ENCODE results near the gene OR52K2. TPM values are rescaled to one million over a fixed set of nuclear protein-coding genes. Genes with fewer than 3 reads are reported as not detected.
"Not testable (repeated sequence)": the region's sequence is repeated elsewhere in the genome, so short reads cannot be mapped to it uniquely, and the experiment has no call there.

OR52K2 gene
- not detected for total RNA-seq

- Mint-ChIP-seq H3K36me3 (ENCODE audit: insufficient read depth) (no peaks in the 10 kb centered on the region), H3K27me3 (ENCODE audit: low read depth) (peaks cover 2% of the 10 kb centered on the region), H3K9me3 (peaks cover 2% of the 10 kb centered on the region), H3K4me3 (no peak within 1 kb of the TSS), H3K4me1 (ENCODE audit: low read depth) (no peaks in the 10 kb centered on the region)
- ATAC-seq: no peak
- no peak for DNase-seq
Measured at GRCh38 chr11:4448995-4449394, at the start of gene OR52K2. OR52K2 (plus strand) TSS chr11:4449295; CDS start chr11:4449340, 45 bp downstream.

- not testable (repeated sequence) for H3K36me3 Mint-ChIP-seq (ENCODE audit: insufficient read depth); H3K4me3 Mint-ChIP-seq; DNase-seq; H3K9me3 Mint-ChIP-seq; H3K4me1 Mint-ChIP-seq (ENCODE audit: low read depth); ATAC-seq
- peaks cover 13% of the 10 kb centered on the region for H3K27me3 Mint-ChIP-seq (ENCODE audit: low read depth)
Measured at GRCh38 chr11:4406206-4406605, 42.9 kb upstream of the OR52K2 start.

GRCh38 chr11:4416306-4416705, 32.8 kb upstream of the OR52K2 start:
- Mint-ChIP-seq H3K36me3 (ENCODE audit: insufficient read depth) (no peaks in the 10 kb centered on the region), H3K9me3 (no peaks in the 10 kb centered on the region), H3K4me1 (ENCODE audit: low read depth) (no peaks in the 10 kb centered on the region), H3K27me3 (ENCODE audit: low read depth) (peaks cover 5% of the 10 kb centered on the region), H3K4me3 (no peak overlapping the region)
- ATAC-seq: no peak
- no peak for DNase-seq

- Mint-ChIP-seq H3K27me3 (ENCODE audit: low read depth) (peaks cover 3% of the 10 kb centered on the region), H3K4me3 (no peak overlapping the region), H3K4me1 (ENCODE audit: low read depth) (no peaks in the 10 kb centered on the region), H3K9me3 (no peaks in the 10 kb centered on the region), H3K36me3 (ENCODE audit: insufficient read depth) (no peaks in the 10 kb centered on the region)
- ATAC-seq: no peak
- DNase-seq: no peak
Measured at GRCh38 chr11:4416816-4417215, 32.3 kb upstream of the OR52K2 start.

DNA sequence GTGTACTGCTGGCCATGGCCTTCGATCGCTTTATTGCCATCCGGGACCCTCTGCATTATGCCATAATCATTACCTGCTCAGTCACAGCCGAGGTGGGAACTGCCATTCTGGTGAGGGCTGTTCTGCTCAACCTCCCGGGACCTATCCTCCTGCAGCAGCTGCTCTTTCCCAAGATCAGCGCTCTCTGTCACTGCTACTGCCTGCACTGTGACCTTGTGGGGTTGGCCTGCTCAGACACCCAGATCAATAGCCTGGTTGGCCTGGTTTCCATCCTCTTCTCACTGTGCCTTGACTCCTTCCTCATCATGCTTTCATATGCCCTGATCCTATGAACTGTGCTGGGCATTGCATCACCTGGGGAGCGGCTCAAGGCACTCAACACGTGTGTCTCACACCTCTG, 30.7 kb upstream of the OR52K2 start:
- Mint-ChIP-seq H3K4me1 (ENCODE audit: low read depth) (no peaks in the 10 kb centered on the region), H3K9me3 (no peaks in the 10 kb centered on the region), H3K27me3 (ENCODE audit: low read depth) (no peaks in the 10 kb centered on the region), H3K4me3 (no peak overlapping the region), H3K36me3 (ENCODE audit: insufficient read depth) (no peaks in the 10 kb centered on the region)
- DNase-seq (no peak), ATAC-seq (no peak)

DNA sequence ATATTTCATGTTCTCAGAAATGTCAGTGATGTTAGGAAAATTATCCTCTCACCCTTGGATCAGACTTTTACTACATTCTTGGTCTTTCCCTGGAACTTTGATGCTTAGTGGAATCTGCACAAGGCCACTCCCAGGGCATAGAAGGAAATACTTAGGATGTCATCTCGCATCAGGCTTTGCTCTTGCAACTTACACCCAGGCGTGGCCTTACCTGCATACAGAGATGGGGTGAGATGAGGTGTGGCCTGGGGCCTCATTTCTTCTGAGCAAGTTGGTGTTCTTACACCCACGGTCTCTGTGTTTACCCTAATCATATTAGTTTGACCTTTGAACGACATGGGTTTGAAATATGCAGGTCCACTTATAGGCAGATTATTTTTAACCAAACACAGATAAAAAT, 19.0 kb upstream of the OR52K2 start:
- H3K4me3 Mint-ChIP-seq: no peak overlapping the region
- no peaks in the 10 kb centered on the region for H3K36me3 Mint-ChIP-seq (ENCODE audit: insufficient read depth)
- no peak for ATAC-seq
- H3K4me1 Mint-ChIP-seq (ENCODE audit: low read depth): no peaks in the 10 kb centered on the region
- H3K9me3 Mint-ChIP-seq: no peaks in the 10 kb centered on the region
- no peak for DNase-seq
- H3K27me3 Mint-ChIP-seq (ENCODE audit: low read depth): peaks cover 3% of the 10 kb centered on the region

DNA sequence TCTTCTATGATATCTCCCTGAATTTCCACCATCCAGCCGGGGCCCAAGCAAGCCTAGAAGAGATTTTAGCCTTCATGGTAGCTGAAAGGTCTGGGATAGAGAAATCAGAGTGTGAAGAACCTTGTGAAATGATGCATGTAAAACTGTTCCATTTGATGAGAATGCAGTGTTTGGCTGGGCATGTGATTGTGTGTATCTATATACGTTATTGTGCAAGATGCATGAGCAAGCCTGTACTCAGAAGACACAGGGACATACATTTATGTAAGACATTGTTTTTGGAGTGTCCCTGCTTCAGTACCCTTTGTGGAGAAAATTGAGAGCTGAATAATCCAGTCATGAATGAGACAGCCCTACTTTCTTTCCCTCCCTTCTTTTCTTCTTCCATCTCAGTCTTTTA, 15.2 kb upstream of the OR52K2 start:
- Mint-ChIP-seq H3K4me3 (no peak overlapping the region), H3K27me3 (ENCODE audit: low read depth) (peaks cover 3% of the 10 kb centered on the region), H3K36me3 (ENCODE audit: insufficient read depth) (no peaks in the 10 kb centered on the region), H3K4me1 (ENCODE audit: low read depth) (no peaks in the 10 kb centered on the region), H3K9me3 (peaks cover under 1% of the 10 kb centered on the region)
- ATAC-seq: no peak
- DNase-seq: no peak

GRCh38 chr11:4436411-4436810, 12.7 kb upstream of the OR52K2 start:
- DNase-seq (no peak), ATAC-seq (no peak)
- no peaks in the 10 kb centered on the region for H3K4me1 Mint-ChIP-seq (ENCODE audit: low read depth)
- H3K36me3 Mint-ChIP-seq (ENCODE audit: insufficient read depth): no peaks in the 10 kb centered on the region
- no peak overlapping the region for H3K4me3 Mint-ChIP-seq
- peaks cover 4% of the 10 kb centered on the region for H3K9me3 Mint-ChIP-seq
- H3K27me3 Mint-ChIP-seq (ENCODE audit: low read depth): no peaks in the 10 kb centered on the region

- Mint-ChIP-seq H3K27me3 (ENCODE audit: low read depth) (no peaks in the 10 kb centered on the region), H3K36me3 (ENCODE audit: insufficient read depth) (no peaks in the 10 kb centered on the region), H3K4me3 (no peak overlapping the region), H3K4me1 (ENCODE audit: low read depth) (no peaks in the 10 kb centered on the region), H3K9me3 (peaks cover 4% of the 10 kb centered on the region)
- ATAC-seq (no peak), DNase-seq (no peak)
Measured at GRCh38 chr11:4441515-4441914, 7.6 kb upstream of the OR52K2 start.

DNA sequence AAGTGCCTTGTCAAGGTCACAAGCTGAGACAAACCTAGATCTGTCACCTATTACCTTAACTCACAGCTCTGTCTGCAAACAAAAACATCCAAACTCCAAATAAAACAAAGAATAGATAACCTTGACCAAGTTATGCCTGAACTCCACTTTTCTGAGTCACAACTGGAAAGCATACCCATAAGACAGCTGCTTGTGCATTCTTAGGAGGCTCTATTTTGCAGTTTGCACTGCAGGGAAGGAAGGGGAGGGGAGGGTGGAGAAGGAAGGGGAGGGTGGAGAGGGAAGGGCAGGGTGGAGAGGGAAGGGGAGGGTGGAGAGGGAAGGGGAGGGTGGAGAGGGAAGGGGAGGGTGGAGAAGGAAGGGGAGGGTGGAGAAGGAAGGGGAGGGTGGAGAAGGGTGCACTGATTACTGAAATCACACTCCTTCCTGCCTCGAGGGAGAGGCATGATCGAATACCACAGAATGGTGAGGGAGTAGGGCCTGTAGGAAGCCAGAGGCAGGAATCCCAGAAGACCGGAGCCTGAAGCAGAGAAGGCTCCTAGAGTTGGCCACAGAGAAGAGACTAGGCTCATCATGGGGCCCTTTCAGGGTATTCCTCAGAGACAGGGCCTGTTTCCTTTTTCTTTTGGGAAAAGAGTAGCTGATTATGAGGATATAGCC, 5.7 kb upstream of the OR52K2 start:
- DNase-seq (no peak), ATAC-seq (no peak)
- Mint-ChIP-seq H3K9me3 (peaks cover 4% of the 10 kb centered on the region), H3K27me3 (ENCODE audit: low read depth) (no peaks in the 10 kb centered on the region), H3K4me1 (ENCODE audit: low read depth) (no peaks in the 10 kb centered on the region), H3K36me3 (ENCODE audit: insufficient read depth) (no peaks in the 10 kb centered on the region), H3K4me3 (no peak overlapping the region)

DNA sequence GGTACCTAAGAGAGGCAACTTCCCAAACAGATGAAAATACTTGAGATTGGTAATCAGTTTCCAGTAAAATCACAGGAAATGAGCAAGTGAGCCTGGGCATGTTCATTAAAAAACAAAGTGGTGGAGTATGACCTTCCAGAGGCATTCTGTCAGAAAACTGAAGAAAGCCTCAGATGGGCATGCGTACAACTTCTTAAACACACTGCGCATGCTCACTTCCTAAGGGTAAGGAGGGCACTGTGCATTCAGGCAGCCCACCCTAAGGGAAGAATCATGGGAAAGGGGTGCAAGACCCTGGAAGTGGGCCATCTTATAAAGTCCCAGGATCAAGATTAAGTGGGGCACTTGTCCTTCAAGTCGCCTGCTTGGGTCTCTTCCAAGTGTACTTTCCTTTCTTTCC, 4.0 kb downstream of the OR52K2 start:
- Mint-ChIP-seq H3K36me3 (ENCODE audit: insufficient read depth) (no peaks in the 10 kb centered on the region), H3K4me3 (no peak overlapping the region), H3K9me3 (peaks cover 9% of the 10 kb centered on the region), H3K4me1 (ENCODE audit: low read depth) (no peaks in the 10 kb centered on the region), H3K27me3 (ENCODE audit: low read depth) (peaks cover 8% of the 10 kb centered on the region)
- DNase-seq (no peak), ATAC-seq (no peak)

- peaks cover 2% of the 10 kb centered on the region for H3K4me1 Mint-ChIP-seq (ENCODE audit: low read depth)
- H3K9me3 Mint-ChIP-seq: peaks cover 9% of the 10 kb centered on the region
- no peak overlapping the region for H3K4me3 Mint-ChIP-seq
- ATAC-seq (no peak), DNase-seq (no peak)
- H3K27me3 Mint-ChIP-seq (ENCODE audit: low read depth): peaks cover 10% of the 10 kb centered on the region
- no peaks in the 10 kb centered on the region for H3K36me3 Mint-ChIP-seq (ENCODE audit: insufficient read depth)
Measured at GRCh38 chr11:4454021-4454420, 4.9 kb downstream of the OR52K2 start.

DNA sequence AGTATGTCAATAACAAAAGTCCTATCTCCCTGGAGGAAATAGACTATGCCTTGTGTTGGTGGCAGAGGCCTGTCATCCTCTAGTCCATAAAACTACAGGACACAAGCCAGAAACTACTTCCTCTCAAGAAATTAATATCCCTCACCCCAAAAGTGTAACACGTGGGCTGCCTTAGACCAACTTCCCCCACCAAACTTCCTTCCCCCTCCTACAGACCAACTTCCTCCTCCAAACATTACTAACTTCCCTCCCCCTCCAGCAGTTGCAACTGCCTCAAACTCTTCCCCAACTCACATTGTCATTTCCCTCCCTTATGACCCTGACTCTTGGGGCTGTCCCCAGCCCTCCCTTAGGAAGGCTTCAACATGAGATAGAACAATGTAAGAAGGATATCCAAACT, 6.3 kb downstream of the OR52K2 start:
- Mint-ChIP-seq H3K4me1 (ENCODE audit: low read depth) (peaks cover 3% of the 10 kb centered on the region), H3K36me3 (ENCODE audit: insufficient read depth) (no peaks in the 10 kb centered on the region), H3K27me3 (ENCODE audit: low read depth) (peaks cover 14% of the 10 kb centered on the region), H3K9me3 (peaks cover 9% of the 10 kb centered on the region), H3K4me3 (no peak overlapping the region)
- no peak for DNase-seq
- no peak for ATAC-seq

- Mint-ChIP-seq H3K36me3 (ENCODE audit: insufficient read depth) (no peaks in the 10 kb centered on the region), H3K27me3 (ENCODE audit: low read depth) (peaks cover 16% of the 10 kb centered on the region), H3K4me1 (ENCODE audit: low read depth) (peaks cover 3% of the 10 kb centered on the region), H3K9me3 (peaks cover 11% of the 10 kb centered on the region), H3K4me3 (no peak overlapping the region)
- no peak for ATAC-seq
- no peak for DNase-seq
Measured at GRCh38 chr11:4459500-4459899, 10.4 kb downstream of the OR52K2 start.

- DNase-seq (no peak), ATAC-seq (no peak)
- Mint-ChIP-seq H3K27me3 (ENCODE audit: low read depth) (peaks cover 16% of the 10 kb centered on the region), H3K4me1 (ENCODE audit: low read depth) (peaks cover 3% of the 10 kb centered on the region), H3K4me3 (no peak overlapping the region), H3K36me3 (ENCODE audit: insufficient read depth) (no peaks in the 10 kb centered on the region), H3K9me3 (peaks cover 12% of the 10 kb centered on the region)
Measured at GRCh38 chr11:4460151-4460550, 11.1 kb downstream of the OR52K2 start.
